ENCODE measurements around the gene YTHDF1. TPM values are rescaled to one million over a fixed set of nuclear protein-coding genes. Genes with fewer than 3 reads are reported as not detected.

Gene YTHDF1
- total and polyA plus RNA-seq, 2 donors (not counting 1 experiment from before 2014, with no cell fraction given) = 16.3 to 25.9 TPM

- Histone ChIP-seq H2AFZ (ENCODE audit: low read length) (peak overlapping the region; percentile 42), H3K4me3 (replicated peaks in 1 of 4; ENCODE audit: control extremely low read depth in 1 of 4, insufficient read depth in 1 of 4, low read depth in 3 of 4, low read length in 4 of 4) (no peak overlapping the region), H3K4me2 (ENCODE audit: extremely low read depth, insufficient read depth, low read length) (no peak overlapping the region), H3K79me2 (ENCODE audit: control insufficient read depth, insufficient read depth, low read length) (no peaks in the 10 kb centered on the region), H3K36me3 (ENCODE audit: control insufficient read depth, insufficient read depth, low read length) (no peaks in the 10 kb centered on the region), H3K4me1 (ENCODE audit: control insufficient read depth, extremely low read depth, insufficient read depth, low read length) (peaks cover 14% of the 10 kb centered on the region), H3K9ac (ENCODE audit: insufficient read depth, low read length) (no peak overlapping the region), H4K20me1 (ENCODE audit: control insufficient read depth, extremely low read depth, insufficient read depth, low read length) (no peaks in the 10 kb centered on the region), H3K9me3 (ENCODE audit: control insufficient read depth, insufficient read depth, low read depth, low read length) (no peaks in the 10 kb centered on the region), H3K27me3 (ENCODE audit: control insufficient read depth, insufficient read depth, low read length) (peaks cover 7% of the 10 kb centered on the region), H3K27ac (ENCODE audit: insufficient read depth, low read length) (no peak overlapping the region)
- peak; percentile 68 to 73 for DNase-seq (ENCODE audit: low read depth in 2 of 2)
- peak; percentile 47 for TF ChIP-seq EZH2 (IDR thresholded peaks at IDR 0.05; ENCODE audit: low read length, missing control alignments)
- peak; percentile 68 to 78 for TF ChIP-seq CTCF (conservative IDR thresholded peaks at IDR 0.05 in 1 of 2, IDR thresholded peaks at IDR 0.05 in 1 of 2; ENCODE audit: low read depth in 1 of 2, low read length in 2 of 2)
These were observed 14.9 kb upstream of the YTHDF1 start for GRCh38 chr20:63230800-63231268.

- no peak overlapping the region for H3K27ac ChIP-seq (ENCODE audit: insufficient read depth, low read length)
- DNase-seq (ENCODE audit: low read depth in 2 of 2) = no peak
- H3K4me3 ChIP-seq (replicated peaks in 1 of 4; ENCODE audit: control extremely low read depth in 1 of 4, insufficient read depth in 1 of 4, low read depth in 3 of 4, low read length in 4 of 4) = no peak overlapping the region
- no peaks in the 10 kb centered on the region for H4K20me1 ChIP-seq (ENCODE audit: control insufficient read depth, extremely low read depth, insufficient read depth, low read length)
- peaks cover 7% of the 10 kb centered on the region for H3K27me3 ChIP-seq (ENCODE audit: control insufficient read depth, insufficient read depth, low read length)
- TF ChIP-seq CTCF (conservative IDR thresholded peaks at IDR 0.05 in 1 of 2, IDR thresholded peaks at IDR 0.05 in 1 of 2; ENCODE audit: low read depth in 1 of 2, low read length in 2 of 2) (no peak), EZH2 (IDR thresholded peaks at IDR 0.05; ENCODE audit: low read length, missing control alignments) (no peak)
- H3K4me2 ChIP-seq (ENCODE audit: extremely low read depth, insufficient read depth, low read length) = no peak overlapping the region
- H2AFZ ChIP-seq (ENCODE audit: low read length) = no peak overlapping the region
- H3K36me3 ChIP-seq (ENCODE audit: control insufficient read depth, insufficient read depth, low read length) = no peaks in the 10 kb centered on the region
- H3K79me2 ChIP-seq (ENCODE audit: control insufficient read depth, insufficient read depth, low read length) = no peaks in the 10 kb centered on the region
- H3K9me3 ChIP-seq (ENCODE audit: control insufficient read depth, insufficient read depth, low read depth, low read length) = no peaks in the 10 kb centered on the region
- peaks cover 16% of the 10 kb centered on the region for H3K4me1 ChIP-seq (ENCODE audit: control insufficient read depth, extremely low read depth, insufficient read depth, low read length)
- no peak overlapping the region for H3K9ac ChIP-seq (ENCODE audit: insufficient read depth, low read length)
These were observed 12.9 kb upstream of the YTHDF1 start for GRCh38 chr20:63228806-63229205.

GRCh38 chr20:63227260-63227659, 11.3 kb upstream of the YTHDF1 start:
- H3K4me3 ChIP-seq (replicated peaks in 1 of 4; ENCODE audit: control extremely low read depth in 1 of 4, insufficient read depth in 1 of 4, low read depth in 3 of 4, low read length in 4 of 4) = no peak overlapping the region
- H3K4me2 ChIP-seq (ENCODE audit: extremely low read depth, insufficient read depth, low read length) = no peak overlapping the region
- TF ChIP-seq EZH2 (IDR thresholded peaks at IDR 0.05; ENCODE audit: low read length, missing control alignments) (no peak), CTCF (conservative IDR thresholded peaks at IDR 0.05 in 1 of 2, IDR thresholded peaks at IDR 0.05 in 1 of 2; ENCODE audit: low read depth in 1 of 2, low read length in 2 of 2) (no peak)
- H2AFZ ChIP-seq (ENCODE audit: low read length) = no peak overlapping the region
- peaks cover 7% of the 10 kb centered on the region for H3K27me3 ChIP-seq (ENCODE audit: control insufficient read depth, insufficient read depth, low read length)
- no peak overlapping the region for H3K27ac ChIP-seq (ENCODE audit: insufficient read depth, low read length)
- no peaks in the 10 kb centered on the region for H4K20me1 ChIP-seq (ENCODE audit: control insufficient read depth, extremely low read depth, insufficient read depth, low read length)
- H3K4me1 ChIP-seq (ENCODE audit: control insufficient read depth, extremely low read depth, insufficient read depth, low read length) = peaks cover 11% of the 10 kb centered on the region
- no peak overlapping the region for H3K9ac ChIP-seq (ENCODE audit: insufficient read depth, low read length)
- no peaks in the 10 kb centered on the region for H3K79me2 ChIP-seq (ENCODE audit: control insufficient read depth, insufficient read depth, low read length)
- no peaks in the 10 kb centered on the region for H3K9me3 ChIP-seq (ENCODE audit: control insufficient read depth, insufficient read depth, low read depth, low read length)
- no peaks in the 10 kb centered on the region for H3K36me3 ChIP-seq (ENCODE audit: control insufficient read depth, insufficient read depth, low read length)
- no peak for DNase-seq (ENCODE audit: low read depth in 2 of 2)

Data from fibroblast of lung (primary cell).